Measurements from ENCODE around the gene MCUB. TPM values are rescaled to one million over a fixed set of nuclear protein-coding genes. Genes with fewer than 3 reads are reported as not detected.

MCUB gene
- polyA plus RNA-seq, 1 donor, result 6.9 TPM

DNA sequence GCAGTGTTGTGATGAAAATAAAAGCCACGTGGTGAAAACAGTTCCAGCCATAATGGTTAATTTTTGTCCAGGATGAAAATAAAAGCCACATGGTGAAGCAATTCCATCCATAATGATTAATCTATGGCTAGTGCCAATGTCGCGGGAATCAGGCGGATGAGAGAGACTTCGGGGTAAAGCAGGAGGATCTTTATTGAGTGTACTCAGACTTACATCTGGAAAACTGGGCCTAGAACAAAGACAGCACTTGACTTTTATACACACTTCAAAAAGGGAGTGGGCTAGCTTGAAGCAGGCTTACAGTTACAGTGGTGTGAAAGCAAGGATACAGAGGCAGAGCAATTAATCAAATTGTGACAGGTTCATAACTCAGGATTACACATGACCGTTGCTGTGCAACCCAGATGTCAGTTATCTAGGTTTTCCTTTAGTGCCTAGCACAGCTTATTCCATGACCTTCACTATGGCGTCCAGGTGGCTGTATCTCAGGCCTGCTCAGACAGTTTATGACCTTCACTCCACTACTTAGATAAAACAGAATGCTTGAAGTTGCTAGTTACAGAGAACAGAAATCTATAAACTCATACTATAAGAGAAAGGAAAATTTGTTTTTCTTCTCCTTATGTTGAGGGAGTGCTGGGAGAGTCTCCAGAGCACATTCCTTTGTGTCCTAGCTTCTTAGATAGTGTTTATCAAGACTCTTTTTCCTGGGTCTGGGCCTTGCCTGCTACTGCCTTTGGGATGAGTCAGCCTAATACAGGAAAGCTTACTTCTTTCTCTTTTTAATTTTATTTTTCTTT lies 175.7 kb downstream of the MCUB start:
- DNase-seq, result peak; percentile 86 to 93
- Histone ChIP-seq H3K27ac (ENCODE audit: low read length) (peak overlapping the region; percentile 94), H3K36me3 (ENCODE audit: control insufficient read depth, insufficient read depth, low read length) (no peaks in the 10 kb centered on the region), H3K9me3 (ENCODE audit: control insufficient read depth, low read depth, low read length) (no peaks in the 10 kb centered on the region), H3K27me3 (ENCODE audit: control insufficient read depth, insufficient read depth, low read length) (no peaks in the 10 kb centered on the region), H3K4me1 (ENCODE audit: control insufficient read depth, insufficient read depth, low read length) (peaks cover 29% of the 10 kb centered on the region), H3K4me3 (ENCODE audit: low read length) (no peak overlapping the region)
- no CpG with 5 or more reads among the region's 7 CpGs for WGBS (ENCODE audit: insufficient coverage, low lambda C conversion rate)

Other genes with a start within 250 kb of the MCUB start
- 29.3 TPM for gene SEC24B, start 126.4 kb upstream of the MCUB start, polyA plus RNA-seq
- gene CASP6, start 143.2 kb downstream of the MCUB start, polyA plus RNA-seq, result 108 TPM
- 85.4 TPM for gene PLA2G12A, start 169.8 kb downstream of the MCUB start, polyA plus RNA-seq
- 244 TPM for gene CFI, start 241.8 kb downstream of the MCUB start, polyA plus RNA-seq

All from large intestine (tissue), 3 donors.